Lower leg skin (tissue), 4 donors: ENCODE results near the gene MAP7D2. TPM values are rescaled to one million over a fixed set of nuclear protein-coding genes. Genes with fewer than 3 reads are reported as not detected.

Experiments
- DNase-seq, 2 donors: peaks; one replicate each; pipeline ENCODE4 v3.0.0-alpha.2; 2019; ENCODE audit warnings: low spot score in 2 of 2
- H3K4me3 ChIP-seq: fragments of 200-600 bp; sonication (generic); 2 replicates; pipeline ENCODE4 v1.5.1; 2017; ENCODE audit warnings: mild to moderate bottlenecking, low read depth; ENCODE audit not compliant: poor library complexity, severe bottlenecking
- POLR2A ChIP-seq, 2 donors: fragments of 450-650 bp; IDR thresholded peaks; one replicate each; pipeline ENCODE4 v1.6.1; 2016 to 2017; ENCODE audit warnings: antibody characterized with exemption in 2 of 2, mild to moderate bottlenecking in 1 of 2, moderate library complexity in 1 of 2
- WGBS, 2 donors: methylation state at CpG; one replicate each; pipeline ENCODE4 v1.1.5; 2018; 5-methylcytosine and 5-hydroxymethylcytosine counted together
- intact Hi-C: fragments of 100-400 bp; cut with DNase I; formaldehyde crosslinking; loops from one replicate; pipeline ENCODE4 v1.15.0; 2023; ENCODE audit warnings: low total_unique reads
- total RNA-seq, 4 donors: library from RNA; depleted of rRNA; stranded (reverse); fragments of >200 nt; gene quantifications; one replicate each; pipeline ENCODE4 v1.1.0, GENCODE V29; 2016
- TF ChIP-seq, protein P1 (sequence below), 3 donors: fragments of 450-650 bp; IDR thresholded peaks; one replicate each; pipeline ENCODE4 v1.5.1; 2016; ENCODE audit warnings: antibody characterized with exemption in 3 of 3, mild to moderate bottlenecking in 3 of 3, moderate library complexity in 2 of 3

Gene MAP7D2
- total RNA-seq, 4 donors from 2014 or later, result 0.15 to 1.2 (median 0.73) TPM

DNA sequence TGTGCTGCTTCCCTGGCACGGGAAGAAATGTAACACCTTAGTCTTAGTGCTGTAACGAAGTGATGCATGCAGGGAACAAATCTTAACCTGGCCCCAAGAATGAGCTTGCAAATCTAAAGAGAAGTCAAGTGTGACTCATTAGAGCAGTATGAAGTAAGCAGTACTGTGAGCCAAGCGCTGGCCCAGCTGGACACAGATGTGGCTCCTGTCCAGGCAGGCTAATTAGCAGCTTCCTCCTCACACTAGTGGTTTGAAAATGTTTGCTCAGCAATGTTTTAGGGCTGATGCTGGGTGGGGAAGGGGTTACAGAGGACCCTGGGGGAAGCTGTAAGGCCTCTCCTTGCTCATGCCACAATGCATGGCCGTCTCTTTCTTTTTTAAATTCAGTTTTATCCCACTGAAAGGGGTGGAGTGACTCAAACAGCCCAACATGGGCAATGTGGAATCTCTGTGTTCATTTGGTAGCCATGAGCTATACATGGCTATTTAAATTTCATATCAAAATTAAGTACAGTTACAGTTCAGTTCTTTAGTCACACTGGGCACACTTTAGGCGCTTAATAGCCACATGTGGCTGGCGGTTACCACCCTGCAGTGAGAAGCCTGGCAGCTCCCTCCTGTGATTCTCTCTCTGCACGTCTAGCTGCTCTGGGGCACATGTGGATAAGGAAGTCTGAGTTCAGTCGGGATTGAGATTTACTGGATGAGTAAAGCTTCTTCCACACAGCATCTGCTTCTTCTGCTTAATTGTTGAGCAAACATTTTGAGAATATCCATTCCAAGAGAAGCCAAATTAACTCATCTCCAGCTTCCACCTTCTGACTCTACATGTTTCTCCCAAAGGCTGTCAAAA is 48.8 kb downstream of the MAP7D2 start:
- no peak overlapping the region for H3K4me3 ChIP-seq
- TF ChIP-seq, protein P1, sequence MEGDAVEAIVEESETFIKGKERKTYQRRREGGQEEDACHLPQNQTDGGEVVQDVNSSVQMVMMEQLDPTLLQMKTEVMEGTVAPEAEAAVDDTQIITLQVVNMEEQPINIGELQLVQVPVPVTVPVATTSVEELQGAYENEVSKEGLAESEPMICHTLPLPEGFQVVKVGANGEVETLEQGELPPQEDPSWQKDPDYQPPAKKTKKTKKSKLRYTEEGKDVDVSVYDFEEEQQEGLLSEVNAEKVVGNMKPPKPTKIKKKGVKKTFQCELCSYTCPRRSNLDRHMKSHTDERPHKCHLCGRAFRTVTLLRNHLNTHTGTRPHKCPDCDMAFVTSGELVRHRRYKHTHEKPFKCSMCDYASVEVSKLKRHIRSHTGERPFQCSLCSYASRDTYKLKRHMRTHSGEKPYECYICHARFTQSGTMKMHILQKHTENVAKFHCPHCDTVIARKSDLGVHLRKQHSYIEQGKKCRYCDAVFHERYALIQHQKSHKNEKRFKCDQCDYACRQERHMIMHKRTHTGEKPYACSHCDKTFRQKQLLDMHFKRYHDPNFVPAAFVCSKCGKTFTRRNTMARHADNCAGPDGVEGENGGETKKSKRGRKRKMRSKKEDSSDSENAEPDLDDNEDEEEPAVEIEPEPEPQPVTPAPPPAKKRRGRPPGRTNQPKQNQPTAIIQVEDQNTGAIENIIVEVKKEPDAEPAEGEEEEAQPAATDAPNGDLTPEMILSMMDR (IDR thresholded peaks at IDR 0.05), result no peak
- intact Hi-C loops, result loop anchor here (10.0 kb wide), 1 partner anchor 163 kb away; no protein-coding TSS in a partner anchor
- DNase-seq, result peak; percentile 56 to 93
- 28 to 34% methylated on average over 6 to 8 of the region's 8 CpGs for WGBS, 2 donors

DNA sequence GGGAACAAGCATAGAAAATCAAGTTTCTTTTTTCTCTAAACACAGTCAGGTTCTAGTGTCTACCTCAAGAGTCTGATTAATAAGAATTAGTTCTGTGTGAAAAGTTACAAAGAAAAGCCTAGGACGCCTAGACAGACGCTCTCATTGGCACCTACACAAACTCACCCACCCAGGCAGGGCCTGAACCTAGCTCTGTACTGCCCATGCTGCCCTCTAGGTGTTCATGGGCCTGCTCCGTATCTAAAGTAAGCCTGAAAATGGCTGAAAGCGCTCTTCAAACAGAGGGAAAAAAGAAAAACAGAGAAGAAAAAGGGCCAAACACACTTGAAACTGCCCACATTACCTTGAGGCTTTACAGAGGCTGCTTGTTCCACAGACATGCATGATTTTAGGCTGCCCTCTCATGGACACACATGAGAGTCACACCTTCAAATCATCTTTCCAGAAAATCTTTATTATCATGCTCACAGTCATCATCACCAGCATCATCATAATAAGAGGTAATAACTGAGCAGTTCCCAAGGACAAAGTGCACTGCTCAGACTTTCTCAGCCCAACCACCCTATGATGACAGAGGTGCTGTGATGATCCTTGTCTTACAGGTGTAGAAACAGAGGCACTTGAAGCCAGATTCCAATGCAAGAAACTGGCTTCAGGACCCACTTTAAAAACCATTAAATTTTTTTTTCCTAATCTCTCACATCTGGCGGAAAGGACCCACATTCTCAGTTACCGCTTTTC is 49.6 kb downstream of the MAP7D2 start:
- intact Hi-C loops, result loop anchor here (10.0 kb wide), 1 partner anchor 162 kb away; no protein-coding TSS in a partner anchor
- H3K4me3 ChIP-seq, result no peak overlapping the region
- 45% methylated on average over 6 of the region's 6 CpGs for WGBS, 2 donors
- no peak for DNase-seq
- TF ChIP-seq, protein P1 (IDR thresholded peaks at IDR 0.05), result no peak
- TF ChIP-seq POLR2A (IDR thresholded peaks at IDR 0.05), result no peak

DNA sequence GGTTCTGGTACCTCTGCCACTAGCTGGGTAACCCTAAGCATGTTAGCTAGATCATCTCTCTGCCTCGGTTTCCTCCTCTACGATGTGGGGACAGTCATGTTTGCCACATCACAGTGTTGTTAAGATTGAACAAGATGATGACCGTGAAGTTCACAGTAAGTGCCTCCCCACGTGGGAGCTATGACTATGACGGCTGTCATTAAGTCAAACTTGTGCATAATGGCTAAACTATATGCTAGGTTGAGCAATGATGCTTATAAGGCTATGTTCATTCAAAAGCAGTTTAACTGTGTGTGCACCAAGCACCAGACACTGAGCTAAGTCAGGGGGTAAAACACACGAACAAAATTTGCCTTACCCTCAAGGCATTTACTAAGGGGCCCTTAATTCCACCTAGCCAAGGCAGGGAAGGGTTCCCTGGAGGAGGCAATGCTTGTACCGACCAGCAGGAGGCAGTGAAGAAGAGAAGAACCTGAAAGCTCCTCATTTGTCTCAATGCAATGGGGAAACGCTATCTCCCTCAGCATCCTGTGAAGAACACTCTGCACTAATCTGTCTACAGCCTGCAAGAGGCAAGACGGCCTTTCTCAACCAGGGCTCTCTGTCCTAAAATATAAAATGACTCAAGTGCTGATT is 52.9 kb downstream of the MAP7D2 start:
- H3K4me3 ChIP-seq, result no peak overlapping the region
- TF ChIP-seq POLR2A (IDR thresholded peaks at IDR 0.05), result no peak
- TF ChIP-seq, protein P1 (IDR thresholded peaks at IDR 0.05), result no peak
- WGBS, 2 donors, result 66 to 73% methylated on average over 9 of the region's 9 CpGs
- DNase-seq, result peak in 1 of 2 donors; percentile 17
- intact Hi-C loops, result loop anchor here (10.0 kb wide), 1 partner anchor 159 kb away; no protein-coding TSS in a partner anchor

DNA sequence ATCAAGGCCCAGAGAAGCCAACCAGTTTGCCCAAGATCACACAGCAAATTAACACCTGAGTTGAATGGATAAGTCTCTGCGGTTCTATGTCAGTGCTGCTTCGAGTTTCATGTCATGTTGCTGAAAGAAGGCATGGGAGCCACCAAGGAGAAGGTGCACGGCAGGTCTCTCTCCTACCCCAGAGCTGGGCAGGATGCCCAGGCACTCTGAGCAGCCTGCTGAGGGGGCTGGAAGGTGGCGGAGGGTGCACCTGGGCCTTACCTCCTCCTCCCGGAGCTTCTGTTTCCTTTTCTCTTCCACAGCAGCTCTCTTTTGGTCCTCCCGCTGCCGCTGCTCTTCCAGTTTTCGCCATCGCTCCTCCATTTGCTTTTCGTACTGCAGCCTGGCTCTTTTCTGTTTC is 53.6 kb downstream of the MAP7D2 start:
- 86 to 90% methylated on average over 10 of the region's 10 CpGs for WGBS, 2 donors

DNA sequence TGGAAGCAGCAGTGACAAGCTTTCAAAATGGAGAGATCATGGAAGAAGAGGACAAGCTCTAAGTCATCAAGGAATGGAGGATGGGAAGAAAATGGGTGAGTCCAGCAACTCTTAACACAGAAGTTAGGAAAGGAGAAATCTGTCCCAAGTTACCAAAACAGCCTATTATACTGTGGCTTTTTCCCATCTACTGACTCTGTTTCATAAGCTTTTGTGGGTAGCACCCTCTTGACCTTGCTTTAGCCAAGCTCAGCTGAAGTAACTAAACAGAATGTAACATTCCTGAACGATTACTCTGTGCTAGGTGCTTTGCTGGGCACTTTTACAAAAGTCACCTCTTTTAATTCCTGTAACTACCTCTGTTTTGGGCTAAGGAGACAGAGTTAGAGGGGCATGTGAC is 54.9 kb downstream of the MAP7D2 start:
- 50 to 53% methylated on average over 1 of the region's 1 CpG for WGBS, 2 donors
- no peak for DNase-seq
- intact Hi-C loops, result loop anchor here (10.0 kb wide), 1 partner anchor 157 kb away; no protein-coding TSS in a partner anchor
- no peak for TF ChIP-seq POLR2A (IDR thresholded peaks at IDR 0.05)
- TF ChIP-seq, protein P1 (IDR thresholded peaks at IDR 0.05), result no peak
- no peak overlapping the region for H3K4me3 ChIP-seq

More for the DNA sequence above, 53.6 kb downstream of the MAP7D2 start:
- DNase-seq, result peak in 1 of 2 donors; percentile 31
- H3K4me3 ChIP-seq, result no peak overlapping the region
- TF ChIP-seq POLR2A (IDR thresholded peaks at IDR 0.05), result no peak
- TF ChIP-seq, protein P1 (IDR thresholded peaks at IDR 0.05), result no peak
- intact Hi-C loops, result loop anchor here (10.0 kb wide), 1 partner anchor 158 kb away; no protein-coding TSS in a partner anchor
